ENCODE results near the gene CENPN. TPM values are rescaled to one million over a fixed set of nuclear protein-coding genes. Genes with fewer than 3 reads are reported as not detected.
A peak's percentile ranks its signal among the peaks of the same experiment; 100 is the strongest.

The CENPN gene
- total and polyA plus RNA-seq, 10 of the 15 experiments (the other 5 are each of a cell fraction or from before 2014, with no cell fraction given), result 39.8 to 143 (median 66.8) TPM

- DNase-seq (ENCODE audit: low read depth, low spot score), result no peak
- in situ Hi-C loops (cut with MboI), result no loop called here
- SMC1A ChIA-PET (ENCODE audit: uncharacterized antibody, unreplicated experiment), result no interaction called here
Observed at GRCh38 chr16:80981103-80981502, 25.9 kb upstream of the CENPN start.

More at GRCh38 chr16:80981103-80981502, 25.9 kb upstream of the CENPN start:
- no peak overlapping the region for H3K9ac ChIP-seq (ENCODE audit: control insufficient read depth, insufficient read depth, low read length)
- TF ChIP-seq PAX8 (IDR thresholded peaks at IDR 0.05) (no peak), IRF4 (IDR thresholded peaks at IDR 0.05; ENCODE audit: low read depth, low read length) (no peak), ZBTB4 (CRISPR knock-in tag; IDR thresholded peaks at IDR 0.05) (no peak), ATF2 (IDR thresholded peaks at IDR 0.05; ENCODE audit: low read length) (no peak), IKZF2 (IDR thresholded peaks at IDR 0.05) (no peak), NR2C1 (IDR thresholded peaks at IDR 0.05) (no peak), CBX5 (IDR thresholded peaks at IDR 0.05; ENCODE audit: low read depth) (no peak), CTCF (IDR thresholded peaks at IDR 0.05 in 2 of 3, conservative IDR thresholded peaks at IDR 0.05 in 1 of 3; ENCODE audit: control insufficient read depth in 2 of 3, extremely low read depth in 1 of 3, insufficient read depth in 1 of 3, low read depth in 3 of 3, low read length in 3 of 3) (no peak), HDGF (IDR thresholded peaks at IDR 0.05) (no peak), ZNF274 (IDR thresholded peaks at IDR 0.05; ENCODE audit: insufficient read depth, insufficient read length) (no peak), POLR2AphosphoS5 (IDR thresholded peaks at IDR 0.05; ENCODE audit: low read length) (no peak), CREB1 (IDR thresholded peaks at IDR 0.05; ENCODE audit: low read depth) (no peak), ZBTB11 (CRISPR knock-in tag; IDR thresholded peaks at IDR 0.05) (no peak)
- H3K27ac ChIP-seq (ENCODE audit: control insufficient read depth, insufficient read depth), result no peak overlapping the region
- TSS peak; percentile 25 for BruUV-seq (replicated peaks)
- H3K27me3 ChIP-seq (replicated peaks in 1 of 2; ENCODE audit: control insufficient read depth in 2 of 2, insufficient read depth in 2 of 2, low read length in 1 of 2), result no peaks in the 10 kb centered on the region
- H3K4me3 ChIP-seq, result no peak overlapping the region
- no peak overlapping the region for H3K4me2 ChIP-seq (ENCODE audit: control insufficient read depth, insufficient read depth)
- ChIA-PET CTCF (interaction anchor here (0.7 to 1.6 kb wide), 4 partner anchors 9 to 23 kb away, joined by 4 to 9 read pairs (median 4); no protein-coding TSS in a partner anchor), RAD21 (ENCODE audit: unreplicated experiment) (interaction anchor here (1.3 kb wide), 1 partner anchor 32 kb away, joined by 4 read pairs; no protein-coding TSS in a partner anchor), POLR2A (no interaction called here)
- H3K9me3 ChIP-seq (replicated peaks; ENCODE audit: control insufficient read depth, insufficient read depth, low read length), result no peaks in the 10 kb centered on the region
- H3K4me1 ChIP-seq (ENCODE audit: control insufficient read depth, insufficient read depth, low read length), result no peaks in the 10 kb centered on the region
- intact Hi-C loops (cut with micrococcal nuclease; ENCODE audit: unreplicated experiment), result no loop called here
- no peak overlapping the region for H2AFZ ChIP-seq (ENCODE audit: control insufficient read depth, low read depth, low read length)
- ATAC-seq (no peak), FAIRE-seq (no peak)
- peaks cover 2% of the 10 kb centered on the region; the same call in 1 of the 2 replicates for H3K79me2 ChIP-seq (ENCODE audit: control insufficient read depth, insufficient read depth, low read length)
- peaks cover 0 to 3% of the 10 kb centered on the region in 2 experiments; a peak in 3 of 4 replicates for H3K36me3 ChIP-seq (ENCODE audit: control insufficient read depth in 2 of 2, insufficient read depth in 2 of 2, low read length in 1 of 2)
- H4K20me1 ChIP-seq (ENCODE audit: control insufficient read depth, insufficient read depth), result no peaks in the 10 kb centered on the region

All from GM12878 (cell line).